ENCODE results near the gene DNAJB7.
"Not testable (repeated sequence)": the region's sequence is repeated elsewhere in the genome, so short reads cannot be mapped to it uniquely, and the experiment has no call there.

The DNAJB7 gene

GRCh38 chr22:40838486-40838885 is 23.4 kb downstream of the DNAJB7 start:
- DNase-seq: no peak

DNA sequence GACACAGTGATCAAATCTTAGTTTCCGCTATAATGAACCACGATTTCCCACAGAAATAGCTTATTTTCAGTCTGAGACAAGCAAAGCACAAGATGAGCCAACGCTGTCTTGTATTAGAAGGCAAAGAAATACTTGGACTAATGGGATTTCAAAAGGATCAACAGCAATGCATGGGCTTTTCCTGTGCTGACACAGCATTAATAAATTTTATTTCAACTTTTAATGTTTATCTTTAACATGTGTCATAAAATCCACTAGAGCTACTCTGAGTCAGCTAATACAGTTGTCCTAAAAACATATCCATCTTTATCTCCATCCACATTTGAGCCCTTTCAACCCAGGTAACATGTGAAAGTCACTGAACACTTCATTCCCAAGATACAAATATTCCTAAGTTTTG is 27.3 kb downstream of the DNAJB7 start:
- DNase-seq: no peak

DNA sequence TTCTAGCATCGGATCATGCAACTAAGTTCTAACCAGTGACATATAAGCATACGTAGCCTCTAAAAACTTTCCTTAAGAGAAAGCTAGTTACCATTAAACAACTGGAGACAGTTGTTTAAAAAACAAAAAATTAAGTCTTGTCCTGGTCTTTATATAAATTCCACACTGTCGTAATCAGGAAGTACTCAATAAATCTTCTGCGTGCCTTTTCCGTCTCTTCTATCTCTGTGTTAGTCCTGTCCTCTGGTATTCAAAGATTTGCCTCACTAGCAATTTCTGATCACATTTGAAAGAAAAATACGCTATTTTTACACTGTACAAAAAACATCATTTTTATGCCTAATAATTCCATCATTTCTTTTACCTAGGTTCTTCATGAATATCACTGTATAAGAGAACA is 32.8 kb downstream of the DNAJB7 start:
- no peak for DNase-seq

DNA sequence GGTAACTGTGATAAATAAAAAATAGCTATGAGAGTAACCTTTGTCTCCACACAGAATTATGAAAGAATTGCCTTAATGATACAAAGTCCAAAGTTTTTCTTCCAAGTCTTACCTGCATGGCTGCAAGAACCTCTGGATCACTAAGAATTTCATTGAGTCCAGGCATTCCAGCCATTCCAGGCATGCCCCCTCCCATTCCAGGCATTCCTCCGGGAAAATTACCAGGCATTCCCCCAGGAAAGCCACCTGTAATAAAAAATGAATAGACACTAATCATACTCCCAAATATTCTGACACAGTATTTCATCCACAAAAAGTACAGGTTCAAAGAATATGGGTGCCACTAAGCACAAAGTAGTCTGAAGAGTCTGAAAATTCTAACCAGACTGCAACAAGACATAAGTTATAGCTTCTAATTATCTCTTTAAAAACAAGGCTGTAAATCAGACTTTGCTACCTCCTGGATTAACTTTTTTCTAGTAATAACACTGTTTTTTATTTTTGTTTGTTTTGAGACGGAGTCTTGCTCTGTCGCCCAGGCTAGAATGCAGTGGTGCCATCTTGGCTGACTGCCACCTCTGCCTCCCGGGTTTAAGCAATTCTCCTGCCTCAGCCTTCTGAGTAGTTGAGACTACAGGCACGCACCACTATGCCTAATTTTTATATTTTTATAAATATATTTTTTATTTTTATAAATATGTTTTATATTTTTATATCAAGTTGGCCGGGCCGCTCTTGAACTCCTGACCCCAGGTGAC is 34.8 kb downstream of the DNAJB7 start:
- DNase-seq: no peak

DNA sequence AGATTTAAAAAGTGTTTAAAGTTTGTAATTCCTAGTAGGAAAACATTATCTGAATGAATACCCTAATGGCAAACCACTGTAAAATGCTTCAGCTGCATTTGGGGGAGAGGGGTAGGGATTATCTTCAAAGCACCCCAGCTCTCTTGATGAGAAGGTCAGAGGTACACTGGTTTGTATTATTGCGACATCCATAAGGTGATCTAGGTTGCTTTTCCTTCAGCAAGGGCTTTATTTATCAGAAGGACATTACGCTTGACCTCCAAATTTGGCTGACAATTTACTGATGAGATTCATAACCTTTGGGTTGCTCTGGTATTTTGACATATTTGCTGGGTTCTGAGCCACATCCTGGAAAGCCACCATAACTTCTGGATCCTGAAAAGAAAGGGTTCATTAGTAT is 35.6 kb downstream of the DNAJB7 start:
- not testable (repeated sequence) for DNase-seq

GRCh38 chr22:40823426-40823825 is 38.5 kb downstream of the DNAJB7 start:
- DNase-seq: no peak

DNA sequence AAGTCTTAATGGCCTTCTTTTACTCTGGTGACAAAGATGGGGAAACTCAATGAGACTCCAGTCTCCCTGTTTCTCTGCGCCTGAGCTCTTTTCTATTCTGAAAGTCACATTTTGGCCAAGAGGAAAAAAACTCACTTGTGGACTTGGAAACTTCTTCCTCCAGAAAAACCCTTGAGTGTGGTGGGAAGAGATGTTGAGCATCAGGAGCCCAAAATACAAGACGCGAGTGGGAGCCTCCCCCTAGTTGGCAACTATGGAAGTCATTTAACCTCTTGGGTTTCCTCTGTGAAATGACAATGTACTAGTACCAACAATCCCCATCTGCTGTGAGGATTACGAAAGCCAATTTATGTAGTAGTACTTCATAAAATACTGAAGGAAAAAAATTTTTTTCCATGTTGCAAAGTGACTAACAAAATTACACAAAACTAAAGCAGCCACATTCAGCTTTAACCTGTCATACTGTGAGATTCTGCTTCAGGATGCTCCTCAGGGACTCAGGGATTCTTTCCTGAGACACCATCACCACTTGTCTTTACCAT is 42.2 kb downstream of the DNAJB7 start:
- no peak for DNase-seq

- peak; percentile 76 to 89 (median 82) for DNase-seq
Measured at GRCh38 chr22:40818747-40819598, 42.9 kb downstream of the DNAJB7 start, which contains the start of gene SLC25A17. TSS of gene SLC25A17 (minus strand) at chr22:40819346. CDS start at chr22:40819248, 98 bp downstream.

DNA sequence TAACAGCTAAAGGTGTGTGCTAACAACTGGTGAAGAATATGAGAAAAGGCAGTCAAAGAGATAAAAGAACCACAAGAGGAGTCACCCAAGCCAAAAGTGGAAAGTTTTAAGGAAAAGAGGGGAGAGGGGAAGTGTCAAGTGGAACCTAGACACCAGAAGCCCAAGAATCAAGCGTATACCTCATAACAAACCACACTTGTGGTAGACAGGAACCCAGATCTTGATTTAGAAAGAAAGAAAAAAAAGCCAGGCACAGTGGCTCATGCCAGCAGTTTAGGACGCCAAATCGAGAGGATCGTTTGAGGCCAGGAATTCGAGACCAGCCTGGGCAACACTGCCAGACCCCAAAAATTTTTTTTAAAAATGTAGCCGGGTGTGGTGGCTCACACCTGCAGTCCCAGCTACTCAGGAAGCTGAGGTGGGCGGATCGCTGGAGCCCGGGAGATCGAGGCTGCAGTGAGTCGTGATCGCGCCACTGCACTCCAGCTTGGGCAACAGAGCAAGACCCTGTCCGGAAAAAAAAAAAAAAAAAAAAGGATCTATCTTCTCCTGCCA is 43.6 kb downstream of the DNAJB7 start:
- peak in 1 of 4 experiments; percentile 21 for DNase-seq

GRCh38 chr22:40817737-40818136 is 44.2 kb downstream of the DNAJB7 start:
- DNase-seq: no peak

GRCh38 chr22:40813912-40814315 is 48.0 kb downstream of the DNAJB7 start:
- no peak for DNase-seq
